Gastrocnemius medialis (tissue), 4 donors: ENCODE measurements around the gene GRIK4.

Experiments used
- CTCF ChIP-seq, 5 experiments: fragments of 450-650 bp in 3 of 5; fragments of 200-600 bp in 2 of 5; sonication (generic) in 2 of 5; IDR thresholded peaks in 4 of 5; conservative IDR thresholded peaks in 1 of 5; 1 replicate in 4 of 5; 2 replicates in 1 of 5; pipeline ENCODE4 v1.5.1; 2016 to 2019; ENCODE audit warnings: antibody characterized with exemption in 5 of 5, mild to moderate bottlenecking in 3 of 5, moderate library complexity in 3 of 5
- POLR2A ChIP-seq, 2 donors: fragments of 450-650 bp; IDR thresholded peaks; one replicate each; pipeline ENCODE4 v1.6.1; 2017; ENCODE audit warnings: antibody characterized with exemption in 2 of 2, mild to moderate bottlenecking in 2 of 2, moderate library complexity in 2 of 2

- TF ChIP-seq CTCF (IDR thresholded peaks at IDR 0.05 in 4 of 5, conservative IDR thresholded peaks at IDR 0.05 in 1 of 5) (no peak), POLR2A (IDR thresholded peaks at IDR 0.05) (no peak)
Measured at GRCh38 chr11:120882175-120882574, 370.6 kb downstream of the GRIK4 start.
